ENCODE results near the gene C1orf116.

- TF ChIP-seq, protein P1, sequence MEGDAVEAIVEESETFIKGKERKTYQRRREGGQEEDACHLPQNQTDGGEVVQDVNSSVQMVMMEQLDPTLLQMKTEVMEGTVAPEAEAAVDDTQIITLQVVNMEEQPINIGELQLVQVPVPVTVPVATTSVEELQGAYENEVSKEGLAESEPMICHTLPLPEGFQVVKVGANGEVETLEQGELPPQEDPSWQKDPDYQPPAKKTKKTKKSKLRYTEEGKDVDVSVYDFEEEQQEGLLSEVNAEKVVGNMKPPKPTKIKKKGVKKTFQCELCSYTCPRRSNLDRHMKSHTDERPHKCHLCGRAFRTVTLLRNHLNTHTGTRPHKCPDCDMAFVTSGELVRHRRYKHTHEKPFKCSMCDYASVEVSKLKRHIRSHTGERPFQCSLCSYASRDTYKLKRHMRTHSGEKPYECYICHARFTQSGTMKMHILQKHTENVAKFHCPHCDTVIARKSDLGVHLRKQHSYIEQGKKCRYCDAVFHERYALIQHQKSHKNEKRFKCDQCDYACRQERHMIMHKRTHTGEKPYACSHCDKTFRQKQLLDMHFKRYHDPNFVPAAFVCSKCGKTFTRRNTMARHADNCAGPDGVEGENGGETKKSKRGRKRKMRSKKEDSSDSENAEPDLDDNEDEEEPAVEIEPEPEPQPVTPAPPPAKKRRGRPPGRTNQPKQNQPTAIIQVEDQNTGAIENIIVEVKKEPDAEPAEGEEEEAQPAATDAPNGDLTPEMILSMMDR (optimal IDR thresholded peaks at IDR 0.05 in 1 of 3, IDR thresholded peaks at IDR 0.05 in 1 of 3, conservative IDR thresholded peaks at IDR 0.05 in 1 of 3; ENCODE audit: extremely low read depth in 1 of 3, insufficient read depth in 2 of 3, low read length in 3 of 3): no peak
- no peak for TF ChIP-seq EZH2 (IDR thresholded peaks at IDR 0.05; ENCODE audit: low read length)
Observed at GRCh38 chr1:207018707-207019106, 13.8 kb downstream of the C1orf116 start.
